GM20431 (cell line): ENCODE data around the gene FASTKD3.

Source experiments
- in situ Hi-C: fragments of 300-500 bp; cut with MseI, MboI; formaldehyde crosslinking; loops from one replicate; pipeline ENCODE4 v1.15.0; 2020; ENCODE audit warnings: low sequenced_read_pairs; ENCODE audit not compliant: unreplicated experiment

FASTKD3 gene

GRCh38 chr5:7851240-7851592 lies 17.6 kb downstream of the FASTKD3 start:
- in situ Hi-C loops: no loop called here

GRCh38 chr5:7850395-7851239 lies 18.2 kb downstream of the FASTKD3 start, which contains the start of gene CFAP90:
Gene CFAP90 (minus strand): TSS chr5:7851133. CDS start chr5:7851021, 112 bp downstream.
- in situ Hi-C loops: no loop called here

GRCh38 chr5:7849681-7850394 lies 19.0 kb downstream of the FASTKD3 start:
- in situ Hi-C loops: no loop called here

GRCh38 chr5:7848296-7848695 lies 20.5 kb downstream of the FASTKD3 start:
- in situ Hi-C loops: no loop called here

- in situ Hi-C loops: no loop called here
These were observed 22.5 kb downstream of the FASTKD3 start for GRCh38 chr5:7846327-7846726.

- in situ Hi-C loops: no loop called here
These were observed 23.3 kb downstream of the FASTKD3 start for GRCh38 chr5:7845557-7845956.

GRCh38 chr5:7844901-7845300 lies 23.9 kb downstream of the FASTKD3 start:
- in situ Hi-C loops: no loop called here

GRCh38 chr5:7842531-7842930 lies 26.3 kb downstream of the FASTKD3 start:
- in situ Hi-C loops: no loop called here

GRCh38 chr5:7837403-7837802 lies 31.4 kb downstream of the FASTKD3 start:
- in situ Hi-C loops: no loop called here

- in situ Hi-C loops: no loop called here
These were observed 33.8 kb downstream of the FASTKD3 start for GRCh38 chr5:7834982-7835381.

GRCh38 chr5:7828269-7828668 lies 40.6 kb downstream of the FASTKD3 start:
- in situ Hi-C loops: no loop called here

GRCh38 chr5:7827610-7828009 lies 41.2 kb downstream of the FASTKD3 start:
- in situ Hi-C loops: no loop called here

GRCh38 chr5:7825630-7826029 lies 43.2 kb downstream of the FASTKD3 start:
- in situ Hi-C loops: no loop called here

- in situ Hi-C loops: no loop called here
These were observed 43.8 kb downstream of the FASTKD3 start for GRCh38 chr5:7824995-7825394.

- in situ Hi-C loops: no loop called here
These were observed 45.2 kb downstream of the FASTKD3 start for GRCh38 chr5:7823594-7823993.

- in situ Hi-C loops: no loop called here
These were observed 46.4 kb downstream of the FASTKD3 start for GRCh38 chr5:7822449-7822848.

- in situ Hi-C loops: no loop called here
These were observed 52.3 kb downstream of the FASTKD3 start for GRCh38 chr5:7816535-7816901.

GRCh38 chr5:7815892-7816534 lies 52.8 kb downstream of the FASTKD3 start:
- in situ Hi-C loops: no loop called here

GRCh38 chr5:7814816-7815215 lies 54.0 kb downstream of the FASTKD3 start:
- in situ Hi-C loops: no loop called here

- in situ Hi-C loops: no loop called here
These were observed 55.3 kb downstream of the FASTKD3 start for GRCh38 chr5:7813576-7813975.

- in situ Hi-C loops: no loop called here
These were observed 55.8 kb downstream of the FASTKD3 start for GRCh38 chr5:7813007-7813406.
